ENCODE results near the gene GDPD4.

Gene GDPD4

DNA sequence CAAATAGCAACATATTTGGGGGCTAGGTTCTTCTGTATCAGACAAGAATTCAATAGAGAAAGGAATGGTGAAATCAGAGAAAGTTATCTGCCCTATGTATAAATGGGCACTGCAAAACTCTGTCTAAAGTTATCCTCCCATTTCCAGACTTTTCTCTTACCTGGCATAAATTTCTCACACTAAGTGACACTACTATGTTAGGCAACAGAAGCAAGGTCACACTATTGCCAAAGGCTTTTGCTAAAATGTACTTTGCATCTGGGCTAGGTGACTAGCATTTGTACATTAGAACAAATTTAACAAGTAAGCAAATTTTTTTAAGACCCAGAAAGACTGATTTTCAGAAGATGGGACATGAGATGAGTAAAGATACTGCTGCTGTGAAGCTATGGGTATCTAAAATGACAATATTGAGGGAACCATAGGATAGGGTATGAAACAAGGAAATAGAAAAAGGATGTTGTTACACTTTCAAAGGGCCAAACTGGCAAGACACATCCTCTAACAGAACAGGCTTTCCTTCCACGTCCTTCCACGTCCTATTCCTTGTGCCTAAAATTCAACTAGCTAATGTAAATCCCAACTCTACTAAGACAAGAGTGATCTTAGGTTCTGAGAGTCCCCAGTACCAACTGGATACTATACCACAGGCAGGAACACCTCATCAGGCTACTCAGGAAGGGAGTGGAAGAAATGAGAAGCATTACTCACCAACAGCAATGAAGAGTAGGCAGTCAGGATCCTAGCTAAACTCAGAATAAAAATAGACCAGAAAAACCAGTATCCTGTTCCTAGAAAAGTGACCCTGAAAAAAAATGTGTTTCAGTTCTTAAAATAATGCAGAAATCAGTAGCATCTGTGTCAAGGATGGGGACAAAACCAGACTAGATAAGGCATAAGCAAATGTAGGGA is 22.6 kb downstream of the GDPD4 start:
- no peak for DNase-seq (ENCODE audit: low spot score)

GRCh38 chr11:77276271-77276670 is 25.2 kb downstream of the GDPD4 start:
- TF ChIP-seq, protein P1, sequence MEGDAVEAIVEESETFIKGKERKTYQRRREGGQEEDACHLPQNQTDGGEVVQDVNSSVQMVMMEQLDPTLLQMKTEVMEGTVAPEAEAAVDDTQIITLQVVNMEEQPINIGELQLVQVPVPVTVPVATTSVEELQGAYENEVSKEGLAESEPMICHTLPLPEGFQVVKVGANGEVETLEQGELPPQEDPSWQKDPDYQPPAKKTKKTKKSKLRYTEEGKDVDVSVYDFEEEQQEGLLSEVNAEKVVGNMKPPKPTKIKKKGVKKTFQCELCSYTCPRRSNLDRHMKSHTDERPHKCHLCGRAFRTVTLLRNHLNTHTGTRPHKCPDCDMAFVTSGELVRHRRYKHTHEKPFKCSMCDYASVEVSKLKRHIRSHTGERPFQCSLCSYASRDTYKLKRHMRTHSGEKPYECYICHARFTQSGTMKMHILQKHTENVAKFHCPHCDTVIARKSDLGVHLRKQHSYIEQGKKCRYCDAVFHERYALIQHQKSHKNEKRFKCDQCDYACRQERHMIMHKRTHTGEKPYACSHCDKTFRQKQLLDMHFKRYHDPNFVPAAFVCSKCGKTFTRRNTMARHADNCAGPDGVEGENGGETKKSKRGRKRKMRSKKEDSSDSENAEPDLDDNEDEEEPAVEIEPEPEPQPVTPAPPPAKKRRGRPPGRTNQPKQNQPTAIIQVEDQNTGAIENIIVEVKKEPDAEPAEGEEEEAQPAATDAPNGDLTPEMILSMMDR (IDR thresholded peaks at IDR 0.05; ENCODE audit: extremely low read depth, missing control alignments) = no peak
- no peak for DNase-seq (ENCODE audit: low spot score)

More for the DNA sequence above, 22.6 kb downstream of the GDPD4 start:
- TF ChIP-seq, protein P1 (IDR thresholded peaks at IDR 0.05; ENCODE audit: extremely low read depth, missing control alignments) = no peak

DNA sequence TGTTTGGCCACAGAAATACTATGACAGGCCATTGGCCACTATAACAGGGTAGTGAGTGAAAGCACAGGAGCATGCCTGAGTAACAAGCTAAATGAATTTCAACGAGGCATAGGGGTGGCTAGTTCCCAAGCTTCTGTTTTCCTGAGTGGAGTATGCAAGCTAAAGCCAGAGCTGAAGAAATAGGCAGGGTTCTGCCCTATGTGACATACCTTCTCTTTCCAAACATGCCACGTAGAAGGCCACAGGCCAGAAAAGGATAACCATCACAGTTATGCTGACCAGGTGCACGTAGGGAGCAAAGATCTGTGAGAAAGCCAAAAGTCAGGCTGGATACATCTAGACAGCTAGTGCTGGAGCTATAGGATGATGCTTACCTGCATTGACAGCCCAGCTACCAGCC is 30.6 kb downstream of the GDPD4 start:
- TF ChIP-seq, protein P1 (IDR thresholded peaks at IDR 0.05; ENCODE audit: extremely low read depth, missing control alignments) = no peak
- no peak for DNase-seq (ENCODE audit: low spot score)

- DNase-seq (ENCODE audit: low spot score) = no peak
- TF ChIP-seq, protein P1 (IDR thresholded peaks at IDR 0.05; ENCODE audit: extremely low read depth, missing control alignments) = no peak
Measured at GRCh38 chr11:77269484-77270123, 31.9 kb downstream of the GDPD4 start.

GRCh38 chr11:77267962-77268361 is 33.5 kb downstream of the GDPD4 start:
- no peak for DNase-seq (ENCODE audit: low spot score)
- TF ChIP-seq, protein P1 (IDR thresholded peaks at IDR 0.05; ENCODE audit: extremely low read depth, missing control alignments) = no peak

GRCh38 chr11:77266766-77267165 is 34.7 kb downstream of the GDPD4 start:
- no peak for DNase-seq (ENCODE audit: low spot score)
- TF ChIP-seq, protein P1 (IDR thresholded peaks at IDR 0.05; ENCODE audit: extremely low read depth, missing control alignments) = no peak

GRCh38 chr11:77262803-77263202 is 38.7 kb downstream of the GDPD4 start:
- no peak for DNase-seq (ENCODE audit: low spot score)
- TF ChIP-seq, protein P1 (IDR thresholded peaks at IDR 0.05; ENCODE audit: extremely low read depth, missing control alignments) = no peak
